ENCODE measurements around the gene NXF3. TPM values are rescaled to one million over a fixed set of nuclear protein-coding genes. Genes with fewer than 3 reads are reported as not detected.
"Not testable (repeated sequence)": the region's sequence is repeated elsewhere in the genome, so short reads cannot be mapped to it uniquely, and the experiment has no call there.

NXF3 gene
- total RNA-seq, 1 experiment from 2014 or later = not detected

- no peak for TF ChIP-seq ARID4B (CRISPR knock-in tag; IDR thresholded peaks at IDR 0.05; ENCODE audit: borderline replicate concordance)
- TF ChIP-seq MAX (CRISPR knock-in tag; IDR thresholded peaks at IDR 0.05) = no peak
Measured at GRCh38 chrX:103120748-103121147, 27.8 kb upstream of the NXF3 start (continued).

- H3K36me3 Mint-ChIP-seq; POLR2A ChIA-PET; H3K4me3 Mint-ChIP-seq; CTCF ChIA-PET; ATAC-seq; H3K27ac Mint-ChIP-seq; DNase-seq (ENCODE audit: low spot score): not testable (repeated sequence)
- H3K9me3 Mint-ChIP-seq = peaks cover 11% of the 10 kb centered on the region
- H3K4me1 Mint-ChIP-seq = peaks cover 10% of the 10 kb centered on the region
- H3K27me3 Mint-ChIP-seq (ENCODE audit: low read depth) = peaks cover 42% of the 10 kb centered on the region
Measured at GRCh38 chrX:103116970-103117369, 24.0 kb upstream of the NXF3 start.

GRCh38 chrX:103109497-103109896, 16.6 kb upstream of the NXF3 start:
- POLR2A ChIA-PET; ATAC-seq; CTCF ChIA-PET; H3K27ac Mint-ChIP-seq; DNase-seq (ENCODE audit: low spot score); H3K27me3 Mint-ChIP-seq (ENCODE audit: low read depth); H3K4me1 Mint-ChIP-seq; H3K4me3 Mint-ChIP-seq: not testable (repeated sequence)
- Mint-ChIP-seq H3K9me3 (peaks cover 38% of the 10 kb centered on the region), H3K36me3 (peaks cover 19% of the 10 kb centered on the region)

GRCh38 chrX:103107836-103108235, 14.9 kb upstream of the NXF3 start:
- CTCF ChIA-PET = no interaction called here
- H3K9me3 Mint-ChIP-seq = peaks cover 33% of the 10 kb centered on the region
- ATAC-seq (no peak), DNase-seq (ENCODE audit: low spot score) (no peak)
- H3K4me1 Mint-ChIP-seq = no peaks in the 10 kb centered on the region
- POLR2A ChIA-PET = no interaction called here
- no peak overlapping the region for H3K4me3 Mint-ChIP-seq
- TF ChIP-seq NR1H2 (CRISPR knock-in tag; IDR thresholded peaks at IDR 0.05) = no peak
- TF ChIP-seq ZNF425 (CRISPR knock-in tag; conservative IDR thresholded peaks at IDR 0.05) = no peak
- TF ChIP-seq ZBTB21 (CRISPR knock-in tag; IDR thresholded peaks at IDR 0.05; ENCODE audit: borderline replicate concordance) = no peak
- no peak for TF ChIP-seq GABPB1 (CRISPR knock-in tag; IDR thresholded peaks at IDR 0.05)
- no peak for TF ChIP-seq E2F5 (CRISPR knock-in tag; IDR thresholded peaks at IDR 0.05)
- TF ChIP-seq NFATC4 (CRISPR knock-in tag; IDR thresholded peaks at IDR 0.05) = no peak
- TF ChIP-seq MAX (CRISPR knock-in tag; IDR thresholded peaks at IDR 0.05) = no peak
- no peak for TF ChIP-seq JAZF1 (CRISPR knock-in tag; IDR thresholded peaks at IDR 0.05)
- TF ChIP-seq ZNF317 (CRISPR knock-in tag; IDR thresholded peaks at IDR 0.05; ENCODE audit: borderline replicate concordance, low read depth) = no peak
- no peak for TF ChIP-seq ARID4B (CRISPR knock-in tag; IDR thresholded peaks at IDR 0.05; ENCODE audit: borderline replicate concordance)
- no peak for TF ChIP-seq FOXK1 (CRISPR knock-in tag; IDR thresholded peaks at IDR 0.05)
- TF ChIP-seq ZNF232 (CRISPR knock-in tag; IDR thresholded peaks at IDR 0.05) = no peak
- no peak for TF ChIP-seq FOXP1 (CRISPR knock-in tag; IDR thresholded peaks at IDR 0.05; ENCODE audit: borderline replicate concordance)
- no peaks in the 10 kb centered on the region; the same call in 1 of the 2 replicates for H3K27me3 Mint-ChIP-seq (ENCODE audit: low read depth)
- peaks cover 19% of the 10 kb centered on the region for H3K36me3 Mint-ChIP-seq
- H3K27ac Mint-ChIP-seq = no peak overlapping the region

GRCh38 chrX:103107227-103107737, 14.3 kb upstream of the NXF3 start:
- H3K4me1 Mint-ChIP-seq, POLR2A ChIA-PET: not testable (repeated sequence)

More at GRCh38 chrX:103107227-103107737, 14.3 kb upstream of the NXF3 start:
- ATAC-seq; H3K4me3 Mint-ChIP-seq; H3K27me3 Mint-ChIP-seq (ENCODE audit: low read depth); CTCF ChIA-PET; H3K27ac Mint-ChIP-seq; DNase-seq (ENCODE audit: low spot score): not testable (repeated sequence)
- Mint-ChIP-seq H3K9me3 (peaks cover 31% of the 10 kb centered on the region), H3K36me3 (peaks cover 19% of the 10 kb centered on the region)

Data from WTC11 (cell line).